Esophagus (tissue), 2 donors: Measurements from ENCODE around the gene PCDHA6. TPM values are rescaled to one million over a fixed set of nuclear protein-coding genes. Genes with fewer than 3 reads are reported as not detected.
"Not testable (repeated sequence)": the region's sequence is repeated elsewhere in the genome, so short reads cannot be mapped to it uniquely, and the experiment has no call there.

Source experiments
- H3K27ac ChIP-seq, 2 donors: one replicate each; pipeline ENCODE4 v1.5.1; 2013; ENCODE audit warnings: low read depth in 2 of 2, mild to moderate bottlenecking in 2 of 2, inconsistent platforms in 1 of 2, low read length in 1 of 2, moderate library complexity in 1 of 2
- H3K27me3 ChIP-seq, 2 donors: one replicate each; pipeline ENCODE4 v1.6.1; 2013; ENCODE audit warnings: low read length in 2 of 2, control low read depth in 1 of 2, mild to moderate bottlenecking in 1 of 2; ENCODE audit not compliant: insufficient read depth in 2 of 2, control insufficient read depth in 1 of 2
- H3K36me3 ChIP-seq, 2 donors: one replicate each; pipeline ENCODE4 v1.6.1; 2013; ENCODE audit warnings: low read length in 1 of 2; ENCODE audit not compliant: control insufficient read depth in 2 of 2, insufficient read depth in 2 of 2
- H3K4me1 ChIP-seq, 2 donors: one replicate each; pipeline ENCODE4 v1.6.1; 2013; ENCODE audit warnings: low read length in 1 of 2; ENCODE audit not compliant: control insufficient read depth in 2 of 2, insufficient read depth in 2 of 2
- H3K4me3 ChIP-seq, 2 donors: one replicate each; pipeline ENCODE4 v1.5.1; 2013; ENCODE audit warnings: low read length in 2 of 2, mild to moderate bottlenecking in 2 of 2, low read depth in 1 of 2, moderate library complexity in 1 of 2
- H3K9me3 ChIP-seq, 2 donors: one replicate each; pipeline ENCODE4 v1.6.1; 2013; ENCODE audit warnings: mild to moderate bottlenecking in 2 of 2, low read depth in 1 of 2, low read length in 1 of 2, moderate library complexity in 1 of 2; ENCODE audit not compliant: control insufficient read depth in 2 of 2, insufficient read depth in 1 of 2
- WGBS, 2 donors: extraction: QIAGEN DNeasy Blood & Tissue Kit; methylation state at CpG; one replicate each; pipeline ENCODE4 v1.1.7; 2013; 5-methylcytosine and 5-hydroxymethylcytosine counted together
- polyA plus RNA-seq, 2 donors: library from polyadenylated mRNA; stranded (reverse); fragments of 200-250 nt; gene quantifications; one replicate each; pipeline ENCODE4 v1.2.3, GENCODE V29; 2013
- donor health status: healthy with polysubstance abuse.
- donor health status: Bipolar disorder and iron deficiency.

Gene PCDHA6
- polyA plus RNA-seq, 2 donors, result 0.02 TPM; not detected in 1

DNA sequence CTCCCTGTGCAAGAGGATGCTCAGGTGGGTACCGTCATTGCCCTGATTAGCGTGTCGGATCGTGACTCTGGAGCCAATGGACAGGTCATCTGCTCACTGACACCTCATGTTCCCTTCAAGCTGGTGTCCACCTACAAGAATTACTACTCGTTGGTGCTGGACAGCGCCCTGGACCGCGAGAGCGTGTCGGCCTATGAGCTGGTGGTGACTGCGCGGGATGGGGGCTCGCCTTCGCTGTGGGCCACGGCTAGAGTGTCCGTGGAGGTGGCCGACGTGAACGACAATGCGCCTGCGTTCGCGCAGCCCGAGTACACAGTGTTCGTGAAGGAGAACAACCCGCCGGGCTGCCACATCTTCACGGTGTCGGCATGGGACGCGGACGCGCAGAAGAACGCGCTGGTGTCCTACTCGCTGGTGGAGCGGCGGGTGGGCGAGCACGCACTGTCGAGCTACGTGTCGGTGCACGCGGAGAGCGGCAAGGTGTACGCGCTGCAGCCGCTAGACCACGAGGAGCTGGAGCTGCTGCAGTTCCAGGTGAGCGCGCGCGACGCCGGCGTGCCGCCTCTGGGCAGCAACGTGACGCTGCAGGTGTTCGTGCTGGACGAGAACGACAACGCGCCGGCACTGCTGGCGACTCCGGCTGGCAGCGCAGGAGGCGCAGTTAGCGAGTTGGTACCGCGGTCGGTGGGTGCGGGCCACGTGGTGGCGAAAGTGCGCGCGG, 48.9 kb downstream of the PCDHA6 start:
- WGBS, 2 donors, result 47 to 50% methylated on average over 73 to 80 of the region's 80 CpGs
- H3K4me1 ChIP-seq, H3K4me3 ChIP-seq, H3K27ac ChIP-seq, H3K27me3 ChIP-seq, H3K36me3 ChIP-seq: not testable (repeated sequence)
- peaks cover 15 to 17% of the 10 kb centered on the region in 2 donors for H3K9me3 ChIP-seq

DNA sequence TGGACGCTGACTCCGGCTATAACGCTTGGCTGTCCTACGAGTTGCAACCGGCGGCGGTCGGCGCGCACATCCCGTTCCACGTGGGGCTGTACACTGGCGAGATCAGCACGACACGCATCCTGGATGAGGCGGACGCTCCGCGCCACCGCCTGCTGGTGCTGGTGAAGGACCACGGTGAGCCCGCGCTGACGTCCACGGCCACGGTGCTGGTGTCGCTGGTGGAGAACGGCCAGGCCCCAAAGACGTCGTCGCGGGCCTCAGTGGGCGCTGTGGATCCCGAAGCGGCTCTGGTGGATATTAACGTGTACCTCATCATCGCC, 49.5 kb downstream of the PCDHA6 start:
- H3K36me3 ChIP-seq, result no peaks in the 10 kb centered on the region
- H3K9me3 ChIP-seq, result peaks cover 18 to 21% of the 10 kb centered on the region in 2 donors
- no peak overlapping the region for H3K4me3 ChIP-seq
- WGBS, 2 donors, result 48 to 53% methylated on average over 32 to 37 of the region's 37 CpGs
- no peaks in the 10 kb centered on the region for H3K4me1 ChIP-seq
- H3K27ac ChIP-seq, result no peak overlapping the region
- H3K27me3 ChIP-seq, result peaks cover 0 to 6% of the 10 kb centered on the region in 2 donors

Other genes with a start within 250 kb of the PCDHA6 start
- 10 to 100 TPM in 1 of 2 donors, 1 to 10 TPM in 1; 7.4 to 14.3 TPM for gene CD14, start 194.8 kb upstream of the PCDHA6 start, polyA plus RNA-seq
- 10 to 100 TPM; 15.7 to 16.7 TPM for gene TMCO6, start 188.5 kb upstream of the PCDHA6 start, polyA plus RNA-seq
- 100 to 1,000 TPM; 130 to 183 TPM for gene NDUFA2, start 180.3 kb upstream of the PCDHA6 start, polyA plus RNA-seq
- gene IK, start 180.1 kb upstream of the PCDHA6 start, polyA plus RNA-seq, result 10 to 100 TPM; 56.5 to 83.5 TPM
- gene WDR55, start 163.1 kb upstream of the PCDHA6 start, polyA plus RNA-seq, result 10 to 100 TPM; 17.3 to 19.2 TPM
- 1 to 10 TPM in 1 of 2 donors, under 1 TPM in 1; 0.76 to 1.9 TPM for gene DND1, start 154.4 kb upstream of the PCDHA6 start, polyA plus RNA-seq
- gene HARS1, start 136.6 kb upstream of the PCDHA6 start, polyA plus RNA-seq, result 10 to 100 TPM; 47.7 to 55.5 TPM
- gene HARS2, start 136.5 kb upstream of the PCDHA6 start, polyA plus RNA-seq, result 10 to 100 TPM; 13.9 to 17.6 TPM
- gene ZMAT2, start 127.5 kb upstream of the PCDHA6 start, polyA plus RNA-seq, result 10 to 100 TPM; 35.8 to 61.6 TPM
- gene PCDHA1, start 41.8 kb upstream of the PCDHA6 start, polyA plus RNA-seq, result under 1 TPM in 1 of 2 donors, not detected in 1; 0.02 TPM
- not detected for gene PCDHA2, start 33.1 kb upstream of the PCDHA6 start, polyA plus RNA-seq
- under 1 TPM in 1 of 2 donors, not detected in 1; 0.04 TPM for gene PCDHA3, start 26.9 kb upstream of the PCDHA6 start, polyA plus RNA-seq
- under 1 TPM; 0.02 to 0.05 TPM for gene PCDHA4, start 20.9 kb upstream of the PCDHA6 start, polyA plus RNA-seq
- under 1 TPM in 1 of 2 donors, not detected in 1; 0.04 TPM for gene PCDHA5, start 6.3 kb upstream of the PCDHA6 start, polyA plus RNA-seq
- under 1 TPM; 0.01 to 0.02 TPM for gene PCDHA7, start 6.3 kb downstream of the PCDHA6 start, polyA plus RNA-seq
- gene PCDHA8, start 13.2 kb downstream of the PCDHA6 start, polyA plus RNA-seq, result under 1 TPM in 1 of 2 donors, not detected in 1; 0.01 TPM
- under 1 TPM in 1 of 2 donors, not detected in 1; 0.02 TPM for gene PCDHA9, start 20.4 kb downstream of the PCDHA6 start, polyA plus RNA-seq
- gene PCDHA10, start 27.9 kb downstream of the PCDHA6 start, polyA plus RNA-seq, result under 1 TPM; under 0.01 to 0.02 TPM
- gene PCDHA11, start 41.0 kb downstream of the PCDHA6 start, polyA plus RNA-seq, result under 1 TPM in 1 of 2 donors, not detected in 1; under 0.01 TPM
- under 1 TPM; 0.01 to 0.04 TPM for gene PCDHA12, start 47.3 kb downstream of the PCDHA6 start, polyA plus RNA-seq
- gene PCDHA13, start 54.2 kb downstream of the PCDHA6 start, polyA plus RNA-seq, result not detected
- under 1 TPM in 1 of 2 donors, not detected in 1; 0.01 TPM for gene PCDHAC1, start 98.3 kb downstream of the PCDHA6 start, polyA plus RNA-seq
- gene PCDHAC2, start 138.5 kb downstream of the PCDHA6 start, polyA plus RNA-seq, result under 1 TPM; 0.02 to 0.06 TPM
- not detected for gene PCDHB1, start 223.4 kb downstream of the PCDHA6 start, polyA plus RNA-seq